HepG2 (cell line): ENCODE data around the gene TNFSF18. TPM values are rescaled to one million over a fixed set of nuclear protein-coding genes. Genes with fewer than 3 reads are reported as not detected.

Experiments used
- ATAC-seq: fragments of 200-7000 bp; cut with Tn5 transposase; 3 replicates; pipeline ENCODE4 v1.9.1; 2020; ENCODE audit warnings: mild to moderate bottlenecking, moderate library complexity
- BruUV-seq: library from RNA; stranded (reverse); fragments of 400-500 nt; replicated peaks from 2 replicates; lab custom pipeline; 2021; lab: Mats Ljungman, UMichigan
- CTCF ChIA-PET: fragments of 300-600 bp; formaldehyde crosslinking; extraction: SDS; loops from one replicate; lab custom pipeline; 2021; ENCODE audit warnings: low total read pairs, inconsistent platforms, low intra/inter-chr PET ratio; lab: Yijun Ruan, JAX
- POLR2A ChIA-PET: fragments of 350-600 bp; sonication (Branson Sonifier 250); formaldehyde crosslinking; loops from one replicate; lab custom pipeline; 2020; ENCODE audit warnings: antibody characterized with exemption, inconsistent platforms; lab: Yijun Ruan, JAX
- DNase-seq: peaks from one replicate; pipeline ENCODE4 v3.0.0-alpha.2; 2015; ENCODE audit warnings: low spot score
- FAIRE-seq: peaks from 3 replicates; lab custom pipeline; 2011; peaks lifted over from hg19 to GRCh38; lab: Jason Lieb, UNC
- H2AFZ ChIP-seq: one replicate; pipeline ENCODE4 v1.6.1; 2011; ENCODE audit warnings: low read length, inconsistent platforms
- H3K27ac ChIP-seq: fragments of 300-600 bp; 3 replicates; pipeline ENCODE4 v1.8.0; 2011; ENCODE audit warnings: mixed run types, mild to moderate bottlenecking, mixed read lengths, low read length, inconsistent platforms; ENCODE audit not compliant: insufficient read depth; ENCODE audit errors: extremely low read length
- H3K27me3 ChIP-seq, 2 experiments: fragments of 200-600 bp in 1 of 2; 2 replicates in 1 of 2; 3 replicates in 1 of 2; pipeline versions ENCODE4 v1.6.0 to v1.8.0; 2011; ENCODE audit warnings: low read length in 2 of 2, mild to moderate bottlenecking in 2 of 2, moderate library complexity in 2 of 2, inconsistent platforms in 1 of 2; ENCODE audit not compliant: insufficient read depth in 2 of 2, control insufficient read depth in 1 of 2
- H3K36me3 ChIP-seq, 2 experiments: fragments of 200-600 bp in 1 of 2; replicated peaks in 1 of 2; 2 replicates in 1 of 2; 3 replicates in 1 of 2; pipeline versions ENCODE4 v1.5.1 to v1.8.0; 2011; ENCODE audit warnings: low read length in 2 of 2, inconsistent platforms in 1 of 2; ENCODE audit not compliant: insufficient read depth in 2 of 2, control insufficient read depth in 1 of 2
- H3K4me1 ChIP-seq: 2 replicates; pipeline ENCODE4 v1.5.1; 2012; ENCODE audit warnings: low read length, inconsistent platforms; ENCODE audit not compliant: insufficient read depth
- H3K4me2 ChIP-seq: 2 replicates; pipeline ENCODE4 v1.6.0; 2011; ENCODE audit warnings: low read depth, low read length, inconsistent platforms
- H3K4me3 ChIP-seq, 3 experiments: fragments of 200-600 bp in 1 of 3; sonication (generic), shearing (Covaris generic) in 1 of 3; replicated peaks in 1 of 3; 2 replicates each; pipeline ENCODE4 v1.5.1; 2011 to 2016; ENCODE audit warnings: low read length in 3 of 3, inconsistent platforms in 2 of 3, low read depth in 2 of 3, mild to moderate bottlenecking in 2 of 3, control low read depth in 1 of 3, mixed read lengths in 1 of 3; ENCODE audit not compliant: insufficient read depth in 1 of 3
- H3K79me2 ChIP-seq: one replicate; pipeline ENCODE4 v1.6.1; 2011; ENCODE audit warnings: low read length, inconsistent platforms; ENCODE audit not compliant: insufficient read depth
- H3K9ac ChIP-seq: 2 replicates; pipeline ENCODE4 v1.6.0; 2011; ENCODE audit warnings: mild to moderate bottlenecking, low read depth, low read length, inconsistent platforms; ENCODE audit not compliant: insufficient read depth
- H3K9me3 ChIP-seq: 2 replicates; pipeline ENCODE4 v1.5.1; 2012; ENCODE audit warnings: mild to moderate bottlenecking, low read length
- H4K20me1 ChIP-seq: 2 replicates; pipeline ENCODE4 v1.6.0; 2011; ENCODE audit warnings: inconsistent platforms, mild to moderate bottlenecking, low read length, moderate library complexity; ENCODE audit not compliant: insufficient read depth
- DMAP1 ChIP-seq: IDR thresholded peaks from 2 replicates; pipeline ENCODE4 v1.6.1; 2016
- NFE2 ChIP-seq: sonication (generic); formaldehyde crosslinking; IDR thresholded peaks from 2 replicates; pipeline ENCODE4 v1.4.0; 2020; ENCODE audit warnings: missing genetic modification reagents
- POLR2AphosphoS5 ChIP-seq: IDR thresholded peaks from 2 replicates; pipeline ENCODE4 v1.6.1; 2012; ENCODE audit warnings: low read depth, low read length
- THAP11 ChIP-seq: IDR thresholded peaks from 2 replicates; pipeline ENCODE4 v1.6.1; 2016; ENCODE audit warnings: missing biosample characterization, missing genetic modification reagents
- ZNF207 ChIP-seq: fragments of 450-650 bp; IDR thresholded peaks from 2 replicates; pipeline ENCODE4 v1.6.1; 2016; ENCODE audit warnings: antibody characterized with exemption, borderline replicate concordance
- ZNF589 ChIP-seq: sonication (generic); formaldehyde crosslinking; conservative IDR thresholded peaks from 2 replicates; pipeline ENCODE4 v1.8.0; 2022; ENCODE audit warnings: mild to moderate bottlenecking, moderate library complexity, missing genetic modification reagents
- WGBS: methylation state at CpG from one replicate; pipeline ENCODE4 v1.1.6; 2017; ENCODE audit warnings: low lambda C conversion rate; 5-methylcytosine and 5-hydroxymethylcytosine counted together
- in situ Hi-C: cut with HindIII; loops from 2 replicates; pipeline ENCODE4 v1.10.0; 2017; ENCODE audit warnings: low pct_unique_long_range_greater_than_20kb; ENCODE audit not compliant: extremely low pct_ligation_motif_present
- intact Hi-C: fragments of 100-400 bp; cut with micrococcal nuclease; formaldehyde crosslinking; loops from one replicate; pipeline ENCODE4 v1.10.0; 2022; ENCODE audit not compliant: unreplicated experiment
- polyA plus RNA-seq, 8 experiments: library from polyadenylated mRNA; depleted of rRNA in 3 of 8; stranded (reverse) in 7 of 8; unstranded in 1 of 8; fragments of >200 nt; fragmentation: Illumina TruSeq in 4 of 8; extraction: Trizol in 4 of 8; gene quantifications; 2 replicates each; pipeline versions ENCODE4 v1.2.1 to v1.2.3, GENCODE V29; 2011 to 2016; ENCODE audit warnings: low read depth in 4 of 8, missing spikeins in 1 of 8, mixed read lengths in 1 of 8; ENCODE audit not compliant: insufficient read depth in 1 of 8
- total RNA-seq, 5 experiments: library from RNA; depleted of rRNA; stranded (reverse); fragments of >200 nt; fragmentation: Illumina TruSeq; extraction: Trizol; gene quantifications; 2 replicates each; pipeline ENCODE4 v1.2.3, GENCODE V29; 2016; ENCODE audit warnings: low read depth in 1 of 5
- TF ChIP-seq, protein P1 (sequence below): sonication (generic); formaldehyde crosslinking; IDR thresholded peaks from 2 replicates; pipeline ENCODE4 v1.5.0; 2020; ENCODE audit warnings: missing genetic modification reagents, mild to moderate bottlenecking, borderline replicate concordance
- TF ChIP-seq, protein P2 (sequence below): sonication (generic); formaldehyde crosslinking; IDR thresholded peaks from 2 replicates; pipeline ENCODE4 v1.4.0; 2020; ENCODE audit warnings: missing genetic modification reagents
- TF ChIP-seq, protein P3 (sequence below): IDR thresholded peaks from 2 replicates; pipeline ENCODE4 v1.4.0; 2020; ENCODE audit warnings: mild to moderate bottlenecking, missing genetic modification reagents
- TF ChIP-seq, protein P4 (sequence below): sonication (generic); formaldehyde crosslinking; IDR thresholded peaks from 2 replicates; pipeline ENCODE4 v1.4.0; 2020; ENCODE audit warnings: low read depth, mild to moderate bottlenecking, missing genetic modification reagents

TNFSF18 gene
- total and polyA plus RNA-seq, 2 of the 13 experiments (the other 11 are each of a cell fraction or from before 2014, with no cell fraction given): not detected

DNA sequence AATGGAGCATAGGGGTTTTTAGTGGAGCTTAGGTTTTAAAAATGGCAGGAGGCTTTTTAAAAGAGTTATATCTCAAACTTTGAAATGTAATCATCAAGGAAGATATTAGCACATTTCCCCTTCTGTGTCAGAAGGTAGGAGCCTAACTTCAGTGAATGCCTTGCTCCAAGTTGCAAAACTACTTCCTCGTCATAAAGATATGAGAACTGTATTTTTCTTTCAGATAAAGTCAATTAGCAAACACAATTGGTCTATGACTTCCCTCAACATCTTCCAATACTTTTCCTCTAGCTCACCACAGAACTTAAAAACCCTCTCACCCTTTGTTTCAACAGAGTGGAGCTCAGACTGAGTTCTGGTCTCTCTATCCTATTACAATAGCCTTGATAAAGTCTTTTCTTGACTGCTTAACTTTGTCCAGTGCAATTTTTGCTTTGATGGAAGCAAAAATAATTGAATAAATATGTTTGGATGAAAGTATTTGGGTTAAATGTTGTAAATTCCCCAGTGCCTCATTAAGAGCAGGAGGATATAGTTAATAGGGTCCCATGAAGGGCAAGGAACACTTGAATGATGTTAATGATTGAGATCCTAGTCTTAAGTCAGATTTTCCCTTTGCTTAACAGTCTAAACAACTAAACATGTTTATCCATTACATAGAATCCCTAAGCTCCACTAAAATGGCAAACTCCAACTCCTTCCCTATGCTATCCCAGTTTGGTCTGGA lies 58.9 kb downstream of the TNFSF18 start:
- Histone ChIP-seq H3K4me1 (no peaks in the 10 kb centered on the region), H3K79me2 (no peaks in the 10 kb centered on the region), H3K4me3 (no peak overlapping the region), H4K20me1 (no peaks in the 10 kb centered on the region), H3K27me3 (no peaks in the 10 kb centered on the region), H3K9ac (no peak overlapping the region), H2AFZ (no peak overlapping the region), H3K9me3 (no peaks in the 10 kb centered on the region; the same call in 1 of the 2 replicates), H3K36me3 (no peaks in the 10 kb centered on the region), H3K27ac (no peak overlapping the region), H3K4me2 (no peak overlapping the region)
- WGBS: 0% methylated on average over 1 of the region's 1 CpG
- no TSS peak for BruUV-seq
- TF ChIP-seq POLR2AphosphoS5: no peak
- TF ChIP-seq, protein P1, sequence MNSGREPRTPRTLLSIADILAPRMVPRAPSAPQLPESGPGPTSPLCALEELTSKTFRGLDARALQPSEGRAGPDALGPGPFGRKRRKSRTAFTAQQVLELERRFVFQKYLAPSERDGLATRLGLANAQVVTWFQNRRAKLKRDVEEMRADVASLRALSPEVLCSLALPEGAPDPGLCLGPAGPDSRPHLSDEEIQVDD (CRISPR knock-in tag): no peak
- no peak for TF ChIP-seq NFE2
- ChIA-PET POLR2A (no interaction called here), CTCF (no interaction called here)
- intact Hi-C loops: no loop called here
- DNase-seq (no peak), FAIRE-seq (no peak), ATAC-seq (no peak)
- in situ Hi-C loops: no loop called here

DNA sequence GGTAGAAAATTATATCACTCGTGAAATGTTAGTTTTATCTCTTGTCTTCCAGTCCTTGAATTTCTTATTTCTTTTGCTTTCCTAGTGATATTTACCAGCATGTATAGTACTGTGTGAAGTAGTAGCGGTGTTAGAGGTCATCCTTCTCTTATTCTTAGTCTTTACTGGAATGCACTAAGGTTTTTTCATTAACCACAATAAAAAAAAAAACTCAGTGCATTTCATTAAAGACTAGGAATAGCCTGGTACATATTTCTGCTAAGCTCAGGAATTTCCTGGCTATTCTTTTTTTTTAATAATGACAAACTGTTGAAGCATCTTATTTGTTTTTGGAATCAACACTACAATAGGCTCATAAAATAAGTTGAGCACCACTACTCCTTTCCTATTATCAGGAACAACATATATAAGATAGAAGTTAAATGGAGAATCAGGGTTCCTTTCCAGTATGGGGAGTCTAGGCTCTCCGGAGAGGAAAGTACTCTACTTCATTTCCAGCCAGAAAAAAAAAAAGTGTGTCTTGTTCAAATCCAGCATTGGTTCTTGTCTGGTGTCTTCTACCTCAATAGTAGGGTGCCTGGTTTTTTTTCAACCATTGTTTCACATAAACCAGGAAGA lies 60.0 kb downstream of the TNFSF18 start:
- Histone ChIP-seq H3K27me3 (no peaks in the 10 kb centered on the region), H3K9me3 (no peaks in the 10 kb centered on the region; the same call in 1 of the 2 replicates), H3K27ac (no peak overlapping the region), H3K4me2 (no peak overlapping the region), H3K4me3 (no peak overlapping the region), H2AFZ (no peak overlapping the region), H4K20me1 (no peaks in the 10 kb centered on the region), H3K36me3 (no peaks in the 10 kb centered on the region), H3K4me1 (no peaks in the 10 kb centered on the region), H3K79me2 (no peaks in the 10 kb centered on the region), H3K9ac (no peak overlapping the region)
- in situ Hi-C loops: no loop called here
- ChIA-PET CTCF (no interaction called here), POLR2A (no interaction called here)
- BruUV-seq: no TSS peak
- no peak for ATAC-seq
- 6% methylated on average over 3 of the region's 3 CpGs for WGBS
- intact Hi-C loops: no loop called here
- FAIRE-seq: no peak
- no peak for DNase-seq
- TF ChIP-seq ZNF207 (no peak), DMAP1 (no peak), THAP11 (CRISPR knock-in tag) (no peak), ZNF589 (CRISPR knock-in tag) (no peak)
- TF ChIP-seq, protein P2, sequence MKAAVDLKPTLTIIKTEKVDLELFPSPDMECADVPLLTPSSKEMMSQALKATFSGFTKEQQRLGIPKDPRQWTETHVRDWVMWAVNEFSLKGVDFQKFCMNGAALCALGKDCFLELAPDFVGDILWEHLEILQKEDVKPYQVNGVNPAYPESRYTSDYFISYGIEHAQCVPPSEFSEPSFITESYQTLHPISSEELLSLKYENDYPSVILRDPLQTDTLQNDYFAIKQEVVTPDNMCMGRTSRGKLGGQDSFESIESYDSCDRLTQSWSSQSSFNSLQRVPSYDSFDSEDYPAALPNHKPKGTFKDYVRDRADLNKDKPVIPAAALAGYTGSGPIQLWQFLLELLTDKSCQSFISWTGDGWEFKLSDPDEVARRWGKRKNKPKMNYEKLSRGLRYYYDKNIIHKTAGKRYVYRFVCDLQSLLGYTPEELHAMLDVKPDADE (CRISPR knock-in tag): no peak
- TF ChIP-seq, protein P3, sequence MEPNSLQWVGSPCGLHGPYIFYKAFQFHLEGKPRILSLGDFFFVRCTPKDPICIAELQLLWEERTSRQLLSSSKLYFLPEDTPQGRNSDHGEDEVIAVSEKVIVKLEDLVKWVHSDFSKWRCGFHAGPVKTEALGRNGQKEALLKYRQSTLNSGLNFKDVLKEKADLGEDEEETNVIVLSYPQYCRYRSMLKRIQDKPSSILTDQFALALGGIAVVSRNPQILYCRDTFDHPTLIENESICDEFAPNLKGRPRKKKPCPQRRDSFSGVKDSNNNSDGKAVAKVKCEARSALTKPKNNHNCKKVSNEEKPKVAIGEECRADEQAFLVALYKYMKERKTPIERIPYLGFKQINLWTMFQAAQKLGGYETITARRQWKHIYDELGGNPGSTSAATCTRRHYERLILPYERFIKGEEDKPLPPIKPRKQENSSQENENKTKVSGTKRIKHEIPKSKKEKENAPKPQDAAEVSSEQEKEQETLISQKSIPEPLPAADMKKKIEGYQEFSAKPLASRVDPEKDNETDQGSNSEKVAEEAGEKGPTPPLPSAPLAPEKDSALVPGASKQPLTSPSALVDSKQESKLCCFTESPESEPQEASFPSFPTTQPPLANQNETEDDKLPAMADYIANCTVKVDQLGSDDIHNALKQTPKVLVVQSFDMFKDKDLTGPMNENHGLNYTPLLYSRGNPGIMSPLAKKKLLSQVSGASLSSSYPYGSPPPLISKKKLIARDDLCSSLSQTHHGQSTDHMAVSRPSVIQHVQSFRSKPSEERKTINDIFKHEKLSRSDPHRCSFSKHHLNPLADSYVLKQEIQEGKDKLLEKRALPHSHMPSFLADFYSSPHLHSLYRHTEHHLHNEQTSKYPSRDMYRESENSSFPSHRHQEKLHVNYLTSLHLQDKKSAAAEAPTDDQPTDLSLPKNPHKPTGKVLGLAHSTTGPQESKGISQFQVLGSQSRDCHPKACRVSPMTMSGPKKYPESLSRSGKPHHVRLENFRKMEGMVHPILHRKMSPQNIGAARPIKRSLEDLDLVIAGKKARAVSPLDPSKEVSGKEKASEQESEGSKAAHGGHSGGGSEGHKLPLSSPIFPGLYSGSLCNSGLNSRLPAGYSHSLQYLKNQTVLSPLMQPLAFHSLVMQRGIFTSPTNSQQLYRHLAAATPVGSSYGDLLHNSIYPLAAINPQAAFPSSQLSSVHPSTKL (CRISPR knock-in tag): no peak
- TF ChIP-seq, protein P4, sequence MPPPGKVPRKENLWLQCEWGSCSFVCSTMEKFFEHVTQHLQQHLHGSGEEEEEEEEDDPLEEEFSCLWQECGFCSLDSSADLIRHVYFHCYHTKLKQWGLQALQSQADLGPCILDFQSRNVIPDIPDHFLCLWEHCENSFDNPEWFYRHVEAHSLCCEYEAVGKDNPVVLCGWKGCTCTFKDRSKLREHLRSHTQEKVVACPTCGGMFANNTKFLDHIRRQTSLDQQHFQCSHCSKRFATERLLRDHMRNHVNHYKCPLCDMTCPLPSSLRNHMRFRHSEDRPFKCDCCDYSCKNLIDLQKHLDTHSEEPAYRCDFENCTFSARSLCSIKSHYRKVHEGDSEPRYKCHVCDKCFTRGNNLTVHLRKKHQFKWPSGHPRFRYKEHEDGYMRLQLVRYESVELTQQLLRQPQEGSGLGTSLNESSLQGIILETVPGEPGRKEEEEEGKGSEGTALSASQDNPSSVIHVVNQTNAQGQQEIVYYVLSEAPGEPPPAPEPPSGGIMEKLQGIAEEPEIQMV (CRISPR knock-in tag): no peak
